ENCODE data around the gene CD209.

The CD209 gene

DNA sequence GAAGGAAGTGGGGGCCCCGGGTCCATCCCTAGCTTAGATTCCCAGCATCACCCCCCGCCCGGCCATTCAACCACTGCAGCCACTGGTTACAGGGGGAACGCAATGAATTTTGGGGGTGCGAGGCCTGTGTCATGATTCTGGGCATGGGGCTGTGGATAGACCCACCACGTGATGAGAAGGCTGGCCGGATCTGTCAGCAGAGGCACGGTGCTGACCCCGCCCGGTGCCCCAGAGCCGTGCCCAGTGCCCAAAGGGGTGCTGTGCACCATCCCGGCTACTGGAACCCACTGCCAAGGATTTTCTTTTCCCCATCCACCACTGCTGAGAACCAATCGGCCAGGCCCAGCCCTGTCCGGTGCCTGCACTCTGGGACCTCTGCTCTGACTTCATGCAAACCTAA is 43.1 kb upstream of the CD209 start (continued):
- TF ChIP-seq, protein P1, sequence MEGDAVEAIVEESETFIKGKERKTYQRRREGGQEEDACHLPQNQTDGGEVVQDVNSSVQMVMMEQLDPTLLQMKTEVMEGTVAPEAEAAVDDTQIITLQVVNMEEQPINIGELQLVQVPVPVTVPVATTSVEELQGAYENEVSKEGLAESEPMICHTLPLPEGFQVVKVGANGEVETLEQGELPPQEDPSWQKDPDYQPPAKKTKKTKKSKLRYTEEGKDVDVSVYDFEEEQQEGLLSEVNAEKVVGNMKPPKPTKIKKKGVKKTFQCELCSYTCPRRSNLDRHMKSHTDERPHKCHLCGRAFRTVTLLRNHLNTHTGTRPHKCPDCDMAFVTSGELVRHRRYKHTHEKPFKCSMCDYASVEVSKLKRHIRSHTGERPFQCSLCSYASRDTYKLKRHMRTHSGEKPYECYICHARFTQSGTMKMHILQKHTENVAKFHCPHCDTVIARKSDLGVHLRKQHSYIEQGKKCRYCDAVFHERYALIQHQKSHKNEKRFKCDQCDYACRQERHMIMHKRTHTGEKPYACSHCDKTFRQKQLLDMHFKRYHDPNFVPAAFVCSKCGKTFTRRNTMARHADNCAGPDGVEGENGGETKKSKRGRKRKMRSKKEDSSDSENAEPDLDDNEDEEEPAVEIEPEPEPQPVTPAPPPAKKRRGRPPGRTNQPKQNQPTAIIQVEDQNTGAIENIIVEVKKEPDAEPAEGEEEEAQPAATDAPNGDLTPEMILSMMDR (tag by site-specific recombination; IDR thresholded peaks at IDR 0.05), result no peak
- no peak for TF ChIP-seq ZNF211 (tag by site-specific recombination; IDR thresholded peaks at IDR 0.05; ENCODE audit: low read depth)
- TF ChIP-seq, protein P2, sequence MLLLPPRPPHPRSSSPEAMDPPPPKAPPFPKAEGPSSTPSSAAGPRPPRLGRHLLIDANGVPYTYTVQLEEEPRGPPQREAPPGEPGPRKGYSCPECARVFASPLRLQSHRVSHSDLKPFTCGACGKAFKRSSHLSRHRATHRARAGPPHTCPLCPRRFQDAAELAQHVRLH (tag by site-specific recombination; IDR thresholded peaks at IDR 0.05), result no peak

DNA sequence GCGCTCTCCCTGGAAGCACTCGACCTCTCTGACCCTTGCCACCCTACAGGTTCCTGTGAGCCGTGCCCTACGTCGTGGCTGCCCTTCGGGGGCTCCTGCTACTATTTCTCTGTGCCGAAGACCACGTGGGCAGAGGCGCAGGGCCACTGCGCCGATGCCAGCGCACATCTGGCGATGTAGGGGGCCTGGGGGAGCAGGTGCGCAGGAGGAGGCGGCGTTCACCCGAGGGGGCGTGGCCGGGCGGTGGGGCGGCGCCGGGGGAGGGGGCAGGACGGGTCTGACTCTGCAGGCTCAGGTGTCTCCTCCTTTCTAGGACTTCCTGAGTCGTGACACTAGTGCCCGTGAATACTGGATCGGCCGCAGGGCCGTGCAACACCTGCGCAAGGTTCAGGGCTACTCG is 42.1 kb upstream of the CD209 start:
- ChIA-PET CTCF (no interaction called here), POLR2A (no interaction called here)
- H3K27ac ChIP-seq (ENCODE audit: extremely low read depth, low read depth, low read length), result no peak overlapping the region
- no peaks in the 10 kb centered on the region for H3K36me3 ChIP-seq (ENCODE audit: control insufficient read depth in 2 of 2, insufficient read depth in 1 of 2, low read length in 2 of 2)
- no peak overlapping the region for H3K4me3 ChIP-seq (ENCODE audit: low read depth, low read length)
- H3K4me1 ChIP-seq (ENCODE audit: control insufficient read depth, insufficient read depth, low read length), result no peaks in the 10 kb centered on the region
- TF ChIP-seq, protein P3, sequence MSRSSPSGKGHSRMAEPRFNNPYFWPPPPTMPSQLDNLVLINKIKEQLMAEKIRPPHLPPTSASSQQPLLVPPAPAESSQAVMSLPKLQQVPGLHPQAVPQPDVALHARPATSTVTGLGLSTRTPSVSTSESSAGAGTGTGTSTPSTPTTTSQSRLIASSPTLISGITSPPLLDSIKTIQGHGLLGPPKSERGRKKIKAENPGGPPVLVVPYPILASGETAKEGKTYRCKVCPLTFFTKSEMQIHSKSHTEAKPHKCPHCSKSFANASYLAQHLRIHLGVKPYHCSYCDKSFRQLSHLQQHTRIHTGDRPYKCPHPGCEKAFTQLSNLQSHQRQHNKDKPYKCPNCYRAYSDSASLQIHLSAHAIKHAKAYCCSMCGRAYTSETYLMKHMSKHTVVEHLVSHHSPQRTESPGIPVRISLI (tag by site-specific recombination; IDR thresholded peaks at IDR 0.05), result no peak
- TF ChIP-seq ZNF10 (tag by site-specific recombination; IDR thresholded peaks at IDR 0.05) (no peak), HOXC10 (CRISPR knock-in tag; IDR thresholded peaks at IDR 0.05) (no peak), ZNF701 (tag by site-specific recombination; IDR thresholded peaks at IDR 0.05) (no peak), ZNF404 (tag by site-specific recombination; IDR thresholded peaks at IDR 0.05) (no peak), ZNF311 (tag by site-specific recombination; IDR thresholded peaks at IDR 0.05; ENCODE audit: borderline replicate concordance) (no peak), ZNF530 (tag by site-specific recombination; IDR thresholded peaks at IDR 0.05; ENCODE audit: low read depth) (no peak), ZNF600 (tag by site-specific recombination; IDR thresholded peaks at IDR 0.05) (no peak), ZNF768 (tag by site-specific recombination; IDR thresholded peaks at IDR 0.05) (no peak), TRIM28 (IDR thresholded peaks at IDR 0.05; ENCODE audit: borderline replicate concordance, low read length) (no peak), ZNF521 (tag by site-specific recombination; IDR thresholded peaks at IDR 0.05) (no peak)
- TF ChIP-seq, protein P4, sequence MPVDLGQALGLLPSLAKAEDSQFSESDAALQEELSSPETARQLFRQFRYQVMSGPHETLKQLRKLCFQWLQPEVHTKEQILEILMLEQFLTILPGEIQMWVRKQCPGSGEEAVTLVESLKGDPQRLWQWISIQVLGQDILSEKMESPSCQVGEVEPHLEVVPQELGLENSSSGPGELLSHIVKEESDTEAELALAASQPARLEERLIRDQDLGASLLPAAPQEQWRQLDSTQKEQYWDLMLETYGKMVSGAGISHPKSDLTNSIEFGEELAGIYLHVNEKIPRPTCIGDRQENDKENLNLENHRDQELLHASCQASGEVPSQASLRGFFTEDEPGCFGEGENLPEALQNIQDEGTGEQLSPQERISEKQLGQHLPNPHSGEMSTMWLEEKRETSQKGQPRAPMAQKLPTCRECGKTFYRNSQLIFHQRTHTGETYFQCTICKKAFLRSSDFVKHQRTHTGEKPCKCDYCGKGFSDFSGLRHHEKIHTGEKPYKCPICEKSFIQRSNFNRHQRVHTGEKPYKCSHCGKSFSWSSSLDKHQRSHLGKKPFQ (tag by site-specific recombination; IDR thresholded peaks at IDR 0.05), result no peak
- no peaks in the 10 kb centered on the region for H3K9me3 ChIP-seq (ENCODE audit: control insufficient read depth, insufficient read depth, low read depth, low read length)

DNA sequence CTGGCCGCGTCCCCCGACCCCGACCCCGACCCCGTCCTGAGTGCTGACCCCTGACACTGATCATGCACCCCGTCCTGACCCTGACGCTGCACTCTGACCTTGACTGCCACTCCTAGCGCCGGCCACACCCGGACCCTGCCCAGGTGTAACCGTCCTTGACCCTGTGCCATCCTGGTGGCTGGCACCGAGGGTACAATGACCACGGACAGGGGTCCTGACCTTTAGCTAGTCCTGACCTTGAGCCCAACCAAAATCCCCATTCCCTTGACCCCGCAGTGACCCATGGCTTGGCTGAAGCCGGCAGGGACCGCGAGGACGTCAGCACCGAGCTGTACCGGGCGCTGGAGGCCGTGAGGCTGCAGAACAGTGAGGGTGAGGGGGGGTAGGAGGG is 41.6 kb upstream of the CD209 start:
- H3K36me3 ChIP-seq (ENCODE audit: control insufficient read depth in 2 of 2, insufficient read depth in 1 of 2, low read length in 2 of 2), result no peaks in the 10 kb centered on the region
- no peak overlapping the region for H3K27ac ChIP-seq (ENCODE audit: extremely low read depth, low read depth, low read length)
- ChIA-PET POLR2A (no interaction called here), CTCF (no interaction called here)
- no peak overlapping the region for H3K4me3 ChIP-seq (ENCODE audit: low read depth, low read length)
- H3K4me1 ChIP-seq (ENCODE audit: control insufficient read depth, insufficient read depth, low read length), result no peaks in the 10 kb centered on the region
- H3K9me3 ChIP-seq (ENCODE audit: control insufficient read depth, insufficient read depth, low read depth, low read length), result no peaks in the 10 kb centered on the region
- TF ChIP-seq ZNF214 (tag by site-specific recombination; IDR thresholded peaks at IDR 0.05; ENCODE audit: borderline replicate concordance), result no peak
- TF ChIP-seq, protein P5, sequence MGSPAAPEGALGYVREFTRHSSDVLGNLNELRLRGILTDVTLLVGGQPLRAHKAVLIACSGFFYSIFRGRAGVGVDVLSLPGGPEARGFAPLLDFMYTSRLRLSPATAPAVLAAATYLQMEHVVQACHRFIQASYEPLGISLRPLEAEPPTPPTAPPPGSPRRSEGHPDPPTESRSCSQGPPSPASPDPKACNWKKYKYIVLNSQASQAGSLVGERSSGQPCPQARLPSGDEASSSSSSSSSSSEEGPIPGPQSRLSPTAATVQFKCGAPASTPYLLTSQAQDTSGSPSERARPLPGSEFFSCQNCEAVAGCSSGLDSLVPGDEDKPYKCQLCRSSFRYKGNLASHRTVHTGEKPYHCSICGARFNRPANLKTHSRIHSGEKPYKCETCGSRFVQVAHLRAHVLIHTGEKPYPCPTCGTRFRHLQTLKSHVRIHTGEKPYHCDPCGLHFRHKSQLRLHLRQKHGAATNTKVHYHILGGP (tag by site-specific recombination; IDR thresholded peaks at IDR 0.05), result no peak
- no peak for TF ChIP-seq SP2 (tag by site-specific recombination; IDR thresholded peaks at IDR 0.05)
- TF ChIP-seq ZNF514 (tag by site-specific recombination; IDR thresholded peaks at IDR 0.05), result no peak
- TF ChIP-seq, protein P6, sequence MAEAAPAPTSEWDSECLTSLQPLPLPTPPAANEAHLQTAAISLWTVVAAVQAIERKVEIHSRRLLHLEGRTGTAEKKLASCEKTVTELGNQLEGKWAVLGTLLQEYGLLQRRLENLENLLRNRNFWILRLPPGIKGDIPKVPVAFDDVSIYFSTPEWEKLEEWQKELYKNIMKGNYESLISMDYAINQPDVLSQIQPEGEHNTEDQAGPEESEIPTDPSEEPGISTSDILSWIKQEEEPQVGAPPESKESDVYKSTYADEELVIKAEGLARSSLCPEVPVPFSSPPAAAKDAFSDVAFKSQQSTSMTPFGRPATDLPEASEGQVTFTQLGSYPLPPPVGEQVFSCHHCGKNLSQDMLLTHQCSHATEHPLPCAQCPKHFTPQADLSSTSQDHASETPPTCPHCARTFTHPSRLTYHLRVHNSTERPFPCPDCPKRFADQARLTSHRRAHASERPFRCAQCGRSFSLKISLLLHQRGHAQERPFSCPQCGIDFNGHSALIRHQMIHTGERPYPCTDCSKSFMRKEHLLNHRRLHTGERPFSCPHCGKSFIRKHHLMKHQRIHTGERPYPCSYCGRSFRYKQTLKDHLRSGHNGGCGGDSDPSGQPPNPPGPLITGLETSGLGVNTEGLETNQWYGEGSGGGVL (tag by site-specific recombination; IDR thresholded peaks at IDR 0.05), result no peak
- no peak for TF ChIP-seq ZNF677 (tag by site-specific recombination; IDR thresholded peaks at IDR 0.05)
- no peak for TF ChIP-seq ZFP41 (tag by site-specific recombination; IDR thresholded peaks at IDR 0.05; ENCODE audit: borderline replicate concordance)
- TF ChIP-seq, protein P7, sequence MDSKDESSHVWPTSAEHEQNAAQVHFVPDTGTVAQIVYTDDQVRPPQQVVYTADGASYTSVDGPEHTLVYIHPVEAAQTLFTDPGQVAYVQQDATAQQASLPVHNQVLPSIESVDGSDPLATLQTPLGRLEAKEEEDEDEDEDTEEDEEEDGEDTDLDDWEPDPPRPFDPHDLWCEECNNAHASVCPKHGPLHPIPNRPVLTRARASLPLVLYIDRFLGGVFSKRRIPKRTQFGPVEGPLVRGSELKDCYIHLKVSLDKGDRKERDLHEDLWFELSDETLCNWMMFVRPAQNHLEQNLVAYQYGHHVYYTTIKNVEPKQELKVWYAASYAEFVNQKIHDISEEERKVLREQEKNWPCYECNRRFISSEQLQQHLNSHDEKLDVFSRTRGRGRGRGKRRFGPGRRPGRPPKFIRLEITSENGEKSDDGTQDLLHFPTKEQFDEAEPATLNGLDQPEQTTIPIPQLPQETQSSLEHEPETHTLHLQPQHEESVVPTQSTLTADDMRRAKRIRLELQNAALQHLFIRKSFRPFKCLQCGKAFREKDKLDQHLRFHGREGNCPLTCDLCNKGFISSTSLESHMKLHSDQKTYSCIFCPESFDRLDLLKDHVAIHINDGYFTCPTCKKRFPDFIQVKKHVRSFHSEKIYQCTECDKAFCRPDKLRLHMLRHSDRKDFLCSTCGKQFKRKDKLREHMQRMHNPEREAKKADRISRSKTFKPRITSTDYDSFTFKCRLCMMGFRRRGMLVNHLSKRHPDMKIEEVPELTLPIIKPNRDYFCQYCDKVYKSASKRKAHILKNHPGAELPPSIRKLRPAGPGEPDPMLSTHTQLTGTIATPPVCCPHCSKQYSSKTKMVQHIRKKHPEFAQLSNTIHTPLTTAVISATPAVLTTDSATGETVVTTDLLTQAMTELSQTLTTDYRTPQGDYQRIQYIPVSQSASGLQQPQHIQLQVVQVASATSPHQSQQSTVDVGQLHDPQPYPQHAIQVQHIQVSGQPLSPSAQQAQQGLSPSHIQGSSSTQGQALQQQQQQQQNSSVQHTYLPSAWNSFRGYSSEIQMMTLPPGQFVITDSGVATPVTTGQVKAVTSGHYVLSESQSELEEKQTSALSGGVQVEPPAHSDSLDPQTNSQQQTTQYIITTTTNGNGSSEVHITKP (tag by site-specific recombination; IDR thresholded peaks at IDR 0.05), result no peak

Data from HEK293 (cell line).